ENCODE measurements around the gene MIGA1.

Gene MIGA1

GRCh38 chr1:77926561-77927357 is 147.3 kb downstream of the MIGA1 start:
- DNase-seq = no peak

GRCh38 chr1:77927414-77927813 is 148.0 kb downstream of the MIGA1 start:
- DNase-seq = no peak

All from NCI-H2171 (cell line).